NCI-H1105 (cell line): ENCODE results near the gene PGM3.
A peak's percentile ranks its signal among the peaks of the same experiment; 100 is the strongest.
"Not testable (repeated sequence)": the region's sequence is repeated elsewhere in the genome, so short reads cannot be mapped to it uniquely, and the experiment has no call there.

Source experiments
- DNase-seq: peaks from one replicate; lab custom pipeline; 2025; lab: John Stamatoyannopoulos, UW

The PGM3 gene, protein sequence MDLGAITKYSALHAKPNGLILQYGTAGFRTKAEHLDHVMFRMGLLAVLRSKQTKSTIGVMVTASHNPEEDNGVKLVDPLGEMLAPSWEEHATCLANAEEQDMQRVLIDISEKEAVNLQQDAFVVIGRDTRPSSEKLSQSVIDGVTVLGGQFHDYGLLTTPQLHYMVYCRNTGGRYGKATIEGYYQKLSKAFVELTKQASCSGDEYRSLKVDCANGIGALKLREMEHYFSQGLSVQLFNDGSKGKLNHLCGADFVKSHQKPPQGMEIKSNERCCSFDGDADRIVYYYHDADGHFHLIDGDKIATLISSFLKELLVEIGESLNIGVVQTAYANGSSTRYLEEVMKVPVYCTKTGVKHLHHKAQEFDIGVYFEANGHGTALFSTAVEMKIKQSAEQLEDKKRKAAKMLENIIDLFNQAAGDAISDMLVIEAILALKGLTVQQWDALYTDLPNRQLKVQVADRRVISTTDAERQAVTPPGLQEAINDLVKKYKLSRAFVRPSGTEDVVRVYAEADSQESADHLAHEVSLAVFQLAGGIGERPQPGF

DNA sequence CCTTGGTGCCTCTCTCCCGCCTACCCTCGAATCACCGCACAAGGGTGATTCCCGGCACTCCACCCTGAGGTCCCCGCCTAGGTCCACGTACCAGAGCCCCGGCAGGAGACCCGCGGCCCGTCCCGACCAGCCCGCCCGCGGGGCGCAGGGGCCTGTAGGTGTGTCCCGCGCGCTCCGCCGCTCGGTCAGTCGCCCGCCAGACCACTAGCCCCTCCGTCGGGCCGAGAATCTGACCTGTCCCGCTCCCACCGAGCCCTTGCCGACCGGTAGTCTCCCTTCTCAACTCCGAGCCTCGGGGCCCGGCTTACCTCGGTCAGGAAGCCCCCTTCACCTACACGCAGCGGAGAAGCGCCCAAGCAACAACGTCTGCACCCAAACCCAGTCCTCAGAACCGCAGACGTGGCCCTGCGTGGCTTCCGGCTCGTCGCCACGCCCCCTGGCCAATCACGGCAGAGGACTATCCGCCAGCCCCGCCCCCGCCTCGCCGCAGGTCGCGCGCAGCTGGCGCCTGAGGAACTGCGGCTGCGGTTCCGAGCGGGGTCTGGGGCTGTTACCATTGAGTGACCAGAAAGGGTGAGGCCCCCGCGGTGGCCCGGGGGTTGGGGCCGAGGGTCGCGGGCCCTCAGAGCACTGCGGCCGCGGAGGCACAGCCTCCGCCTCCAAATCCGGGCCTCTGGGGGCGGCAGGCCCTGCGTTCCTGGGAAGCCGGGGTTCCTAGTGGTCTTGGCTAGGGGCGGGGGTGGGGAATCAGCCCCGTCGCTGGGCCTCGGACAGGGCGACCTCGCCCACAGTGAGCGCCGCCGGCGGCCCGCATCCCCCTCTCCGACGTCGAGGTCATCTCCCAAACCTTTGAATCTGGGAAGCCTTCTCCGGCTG, at the start of gene PGM3, which contains the start of gene RWDD2A:
TSS of gene PGM3 (minus strand) at position 395 of the 876 bp plus-strand sequence. CDS start 2,253 bp downstream, outside the sequence.
TSS of gene RWDD2A (plus strand) at position 487 of the 876 bp plus-strand sequence. CDS start 1,095 bp downstream, outside the sequence.
- peak; percentile 87 for DNase-seq

DNA sequence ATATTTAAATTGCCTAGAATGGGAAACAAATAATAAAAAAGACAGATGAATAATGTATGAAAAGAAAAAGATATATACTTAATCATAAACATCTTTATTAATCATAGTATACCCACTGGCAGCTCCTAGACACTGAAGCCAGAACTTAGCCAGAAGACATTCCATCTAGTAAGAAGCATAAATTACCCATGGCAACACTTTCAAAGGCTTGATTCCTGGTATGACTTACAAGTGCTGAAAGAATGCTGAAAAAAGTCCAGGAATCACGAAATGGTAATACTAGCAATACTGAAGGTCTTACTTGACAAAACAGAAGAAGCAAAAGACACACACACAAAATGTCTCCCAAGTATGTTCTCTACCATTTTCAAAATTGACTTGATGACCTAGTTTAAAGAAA, 38.1 kb upstream of the PGM3 start:
- no peak for DNase-seq

DNA sequence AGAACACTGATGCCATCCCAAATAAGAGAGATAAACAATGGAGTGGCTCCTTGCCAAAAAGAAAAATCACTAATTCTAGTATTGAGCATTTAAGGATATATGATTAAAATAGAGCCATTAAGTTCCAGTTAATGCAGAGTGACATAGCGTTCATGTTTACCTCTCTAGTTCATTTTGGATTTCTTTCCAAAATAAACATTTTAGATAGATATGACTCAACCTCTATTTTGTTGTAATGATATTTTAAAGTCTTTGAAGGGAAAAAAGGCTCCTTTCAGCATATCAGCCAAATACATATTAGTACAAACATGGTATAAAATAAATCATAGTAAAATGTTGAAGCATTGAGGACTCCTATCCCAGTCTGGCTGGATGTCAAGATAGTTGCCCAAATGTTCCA, 33.5 kb upstream of the PGM3 start:
- no peak for DNase-seq

DNA sequence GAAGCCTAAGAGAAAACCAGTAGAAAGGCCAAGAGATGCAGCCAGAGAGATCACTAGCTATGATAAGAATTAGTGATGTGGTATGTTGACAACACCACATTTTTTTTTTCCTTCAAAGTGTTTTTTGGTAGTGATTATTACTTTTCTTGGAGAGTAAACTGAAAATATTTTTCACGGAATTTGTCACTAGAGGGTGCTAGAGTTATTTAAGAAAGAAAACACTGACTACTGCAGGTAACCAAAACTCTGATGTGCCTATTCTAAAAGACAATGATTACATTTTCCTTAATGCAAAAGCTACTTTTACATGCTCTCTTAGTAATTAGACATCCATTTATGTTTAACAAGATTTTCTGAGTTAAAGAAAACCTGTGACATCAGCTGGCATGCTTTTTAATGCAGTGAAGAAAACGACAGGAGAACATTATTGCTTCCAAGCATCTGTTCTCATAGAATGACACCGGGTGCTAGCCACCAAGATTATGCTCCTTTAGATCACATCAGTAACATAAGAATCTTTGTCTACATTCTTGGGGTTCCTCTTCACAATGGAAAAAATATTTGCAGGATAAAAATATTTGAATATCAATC, 28.9 kb upstream of the PGM3 start:
- DNase-seq: peak; percentile 43

DNA sequence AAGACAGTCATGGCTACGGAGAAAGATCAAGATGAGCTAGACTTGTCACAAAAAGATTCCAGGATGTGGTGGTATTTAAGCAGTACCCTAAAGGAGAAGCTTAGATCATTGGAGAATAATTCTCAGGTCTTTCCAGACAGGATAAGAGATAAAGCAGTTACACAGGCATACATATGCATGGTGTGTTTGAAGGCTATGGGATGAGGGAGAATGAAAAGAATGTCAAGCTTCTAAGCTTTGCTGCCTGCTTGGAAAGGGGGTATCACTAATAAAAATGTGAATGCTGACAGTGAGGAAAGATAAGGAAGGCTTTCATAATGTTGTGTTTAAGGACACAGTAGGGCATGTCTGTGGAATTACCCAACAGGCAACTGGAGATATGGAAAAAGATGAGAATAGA, 28.2 kb upstream of the PGM3 start:
- no peak for DNase-seq

DNA sequence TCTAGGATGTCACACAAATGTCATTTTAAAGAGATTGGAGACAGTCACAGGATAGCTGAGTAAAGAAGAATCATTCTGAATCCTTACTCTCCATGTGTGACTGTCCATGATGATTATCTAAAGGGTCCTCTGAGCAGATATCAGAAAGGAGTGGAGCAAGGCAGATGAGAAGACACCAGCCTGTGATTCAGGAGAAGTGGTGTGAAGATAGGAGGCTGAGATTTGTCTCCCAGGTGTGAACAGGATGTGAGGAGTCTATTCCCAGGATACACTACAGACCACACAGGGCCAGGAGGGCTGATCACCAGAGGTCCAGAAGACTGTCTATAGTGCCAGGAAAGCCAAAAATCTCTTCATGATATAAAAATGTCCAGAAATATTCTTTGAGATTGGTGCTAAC, 27.1 kb upstream of the PGM3 start:
- no peak for DNase-seq

DNA sequence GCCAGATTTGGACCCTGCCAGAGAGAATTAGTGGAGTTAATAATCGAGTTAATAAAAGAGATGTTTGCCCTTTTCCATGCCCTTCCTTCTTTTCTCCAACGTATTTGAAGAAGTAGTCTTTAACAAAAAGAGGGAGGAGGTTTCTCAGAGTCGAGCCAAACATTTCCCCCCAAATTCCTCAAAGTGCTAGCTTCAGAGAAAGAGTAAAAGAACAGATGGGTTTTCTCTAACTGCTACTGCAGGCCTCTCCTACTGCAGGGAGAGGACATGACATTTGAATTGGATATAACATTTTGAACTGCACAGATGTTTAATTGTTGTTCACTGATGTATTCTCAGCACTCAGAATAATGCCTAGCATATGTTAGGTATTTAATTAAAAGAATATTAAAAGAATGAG, 25.6 kb upstream of the PGM3 start:
- no peak for DNase-seq

DNA sequence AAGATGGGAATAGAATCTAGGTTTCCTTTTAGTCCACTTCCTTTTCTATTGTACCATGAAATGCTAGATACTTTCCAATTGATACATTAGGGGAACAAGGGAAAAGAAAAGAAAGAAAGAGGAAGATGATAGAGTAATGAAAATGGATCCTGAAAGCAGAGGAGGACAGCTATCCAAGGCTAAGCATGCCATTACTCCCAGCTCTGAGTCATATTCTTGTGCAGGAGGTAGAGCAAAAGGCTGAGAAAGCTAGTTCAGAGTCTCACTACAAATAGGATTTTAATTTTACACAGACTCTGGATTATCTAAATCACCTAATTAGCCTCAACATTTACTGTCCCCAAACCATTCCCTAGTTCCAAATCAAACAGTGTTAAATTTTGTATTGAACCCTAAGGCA, 23.7 kb upstream of the PGM3 start:
- DNase-seq: no peak

DNA sequence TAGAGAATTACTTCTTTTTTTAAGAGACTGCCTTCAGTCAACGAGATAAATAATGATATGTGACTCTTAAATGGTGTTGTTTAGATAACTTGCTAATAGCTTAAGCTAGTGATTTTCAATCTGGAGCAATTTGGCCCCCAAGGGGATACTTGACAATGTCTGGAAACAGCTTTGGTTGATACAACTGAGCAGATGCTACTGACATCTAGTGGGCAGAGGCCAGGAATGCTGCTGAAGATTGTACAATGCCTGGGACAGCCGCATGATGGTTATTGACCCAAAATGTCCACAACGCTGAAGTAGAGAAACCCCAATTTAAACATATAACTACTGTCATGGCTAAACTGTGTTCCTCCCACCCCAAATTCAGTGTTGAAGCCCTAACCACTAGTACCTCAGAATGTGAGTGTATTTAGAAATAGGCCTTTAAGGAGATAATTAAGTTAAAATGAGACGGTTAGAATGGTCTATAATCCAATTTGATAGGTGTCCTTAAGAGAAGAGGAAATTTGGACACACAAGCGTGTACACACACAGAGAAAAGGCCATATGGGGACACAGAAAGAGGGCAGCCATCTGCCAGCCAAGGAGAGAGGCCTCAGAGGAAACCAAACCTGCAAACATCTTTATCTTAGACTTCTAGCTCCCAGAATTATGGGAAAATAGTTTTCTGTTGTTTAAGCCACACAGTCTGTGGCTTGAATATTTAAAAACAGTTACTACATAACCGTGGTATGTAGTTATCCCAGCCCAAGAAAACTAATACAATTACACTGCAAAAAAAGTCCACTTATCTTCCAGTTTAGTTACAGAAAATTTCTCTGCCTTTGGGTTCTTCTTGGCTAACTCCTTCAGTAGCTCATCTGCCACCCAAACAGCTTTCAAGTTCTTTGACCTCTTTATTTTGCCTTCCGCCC, 22.3 kb upstream of the PGM3 start:
- DNase-seq: peak; percentile 73

DNA sequence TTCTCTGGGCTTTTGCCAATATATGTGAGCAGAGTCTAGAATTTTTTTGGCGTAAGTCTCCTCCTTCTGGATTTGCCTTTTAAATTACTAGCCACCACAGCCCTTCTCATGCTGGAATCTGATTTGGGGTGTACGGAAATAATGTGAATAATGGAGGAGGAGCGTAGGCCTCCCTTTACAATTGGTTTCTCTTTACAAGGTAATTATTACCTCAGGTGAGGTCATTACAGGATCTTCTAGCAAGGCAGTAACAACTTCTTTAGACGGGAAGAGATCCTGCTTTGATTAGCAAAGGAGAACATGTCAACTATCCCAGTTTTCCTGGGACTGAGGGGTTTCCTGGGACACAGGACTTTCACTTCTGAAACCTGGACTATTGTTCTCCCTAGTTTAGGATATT, 9.0 kb upstream of the PGM3 start:
- no peak for DNase-seq

DNA sequence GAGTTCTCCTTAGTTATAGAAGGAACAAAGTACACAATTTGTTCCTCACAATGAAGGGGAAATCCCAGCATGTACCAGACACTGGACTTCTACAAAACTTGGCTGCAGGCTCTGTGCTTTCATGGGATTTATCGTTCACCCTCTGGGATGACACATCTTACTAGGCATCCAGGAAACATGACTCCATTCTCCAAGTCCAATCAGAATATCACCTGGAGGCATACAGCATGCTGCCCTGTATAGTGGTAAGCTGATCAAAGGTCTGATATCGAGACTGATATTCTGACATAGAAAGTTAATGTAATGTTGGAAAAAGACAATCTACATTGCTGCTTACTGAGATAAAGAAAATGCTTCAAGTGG, 6.8 kb upstream of the PGM3 start:
- DNase-seq: no peak

DNA sequence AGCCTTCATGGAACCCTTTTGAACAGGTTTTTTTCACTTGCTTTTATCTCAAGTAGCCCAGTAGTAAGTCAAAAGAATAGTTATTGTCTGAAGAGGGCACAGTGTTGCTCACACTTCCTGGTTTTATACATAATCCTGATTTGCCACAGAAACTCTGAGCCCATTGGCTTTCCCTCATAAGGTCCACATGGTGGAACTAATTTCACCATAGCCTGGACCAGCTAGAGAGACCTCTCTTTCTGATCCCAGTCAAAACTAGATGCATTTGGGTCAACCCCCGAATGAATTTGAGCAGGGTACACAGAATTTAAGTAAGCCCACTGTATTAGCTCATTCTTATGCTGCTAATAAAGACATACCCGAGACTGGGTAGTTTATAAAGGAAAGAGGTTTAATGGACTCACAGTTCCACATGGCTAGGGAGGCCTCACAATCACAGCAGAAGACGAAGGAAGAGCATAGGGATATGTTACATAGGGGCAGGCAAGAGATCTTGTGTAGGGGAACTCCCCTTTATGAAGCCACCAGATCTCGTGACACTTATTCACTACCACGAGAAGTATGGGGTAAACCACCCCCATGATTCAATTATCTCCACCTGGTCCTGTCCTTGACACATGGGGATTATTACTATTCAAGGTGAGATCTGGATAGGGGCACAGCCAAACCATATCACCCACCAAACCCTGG, 6.3 kb upstream of the PGM3 start:
- no peak for DNase-seq

DNA sequence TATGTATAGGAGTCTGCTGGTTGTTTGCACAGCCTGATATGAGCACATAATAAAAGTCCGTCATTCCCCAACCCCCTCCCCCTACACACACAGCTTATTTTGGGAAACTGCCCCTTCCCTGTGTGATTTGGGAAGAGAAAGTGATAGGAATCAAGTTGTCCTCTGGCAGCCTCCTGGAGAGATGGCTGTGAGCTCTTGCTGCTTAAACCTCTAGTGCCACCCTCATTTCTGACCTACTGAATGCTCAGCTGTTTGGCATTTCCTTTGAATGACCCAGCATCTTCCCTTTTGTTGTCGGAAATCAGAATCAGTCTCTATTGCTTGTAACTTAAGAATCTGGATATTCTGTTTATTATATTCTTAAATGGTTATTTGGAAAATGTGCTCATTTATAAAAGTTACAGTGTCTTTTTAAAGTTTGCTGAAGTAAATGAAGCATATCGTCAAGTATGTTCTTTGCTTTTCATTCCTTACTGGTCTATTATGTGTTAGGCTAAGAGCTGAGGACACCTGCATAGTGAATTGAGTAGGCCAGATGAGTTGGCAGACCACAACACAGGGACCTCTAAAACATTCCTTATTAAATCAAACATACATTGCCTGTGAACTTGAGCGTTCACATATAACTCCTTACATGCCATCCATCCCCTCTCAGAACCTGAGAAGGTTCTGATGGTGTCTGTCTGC, 5.6 kb upstream of the PGM3 start:
- DNase-seq: no peak

DNA sequence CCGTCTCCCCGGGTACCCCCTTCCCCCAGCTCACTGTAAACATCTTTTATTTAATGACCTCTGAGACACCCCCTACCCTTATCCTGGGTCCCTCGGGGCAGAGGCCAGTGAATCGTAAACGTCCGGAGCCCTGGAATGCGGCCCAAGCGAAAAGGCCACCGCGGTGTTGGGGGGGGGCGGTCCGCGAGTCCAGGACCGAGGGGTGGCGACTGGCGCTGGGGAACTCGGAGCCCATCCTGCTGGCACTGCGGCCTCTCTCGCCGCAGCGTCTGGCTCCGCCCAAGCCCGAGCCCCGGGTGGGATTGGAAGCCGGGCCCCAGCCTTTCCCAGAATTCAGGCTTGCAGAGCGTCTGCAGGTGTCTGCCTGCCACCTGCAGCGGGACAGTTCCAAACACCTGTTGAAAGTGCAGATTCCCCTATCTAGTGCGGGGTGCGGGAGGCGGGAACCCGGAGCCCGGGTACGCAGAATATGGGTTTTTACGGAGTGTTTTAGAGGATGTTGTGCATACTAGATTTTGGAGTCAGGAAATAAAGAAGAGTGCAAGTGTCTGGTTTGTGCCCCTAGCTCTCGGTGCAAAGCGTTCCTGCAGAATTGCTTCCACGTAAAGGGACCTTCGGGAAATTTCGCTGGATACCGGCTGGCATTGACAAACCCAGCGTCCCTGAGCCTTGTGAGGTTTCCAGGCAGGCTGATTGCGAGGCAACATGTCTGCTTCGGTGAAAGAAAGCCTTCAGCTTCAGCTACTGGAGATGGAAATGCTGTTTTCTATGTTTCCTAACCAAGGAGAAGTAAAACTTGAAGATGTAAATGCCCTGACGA, 892 bp upstream of the PGM3 start:
- peak; percentile 69 for DNase-seq

DNA sequence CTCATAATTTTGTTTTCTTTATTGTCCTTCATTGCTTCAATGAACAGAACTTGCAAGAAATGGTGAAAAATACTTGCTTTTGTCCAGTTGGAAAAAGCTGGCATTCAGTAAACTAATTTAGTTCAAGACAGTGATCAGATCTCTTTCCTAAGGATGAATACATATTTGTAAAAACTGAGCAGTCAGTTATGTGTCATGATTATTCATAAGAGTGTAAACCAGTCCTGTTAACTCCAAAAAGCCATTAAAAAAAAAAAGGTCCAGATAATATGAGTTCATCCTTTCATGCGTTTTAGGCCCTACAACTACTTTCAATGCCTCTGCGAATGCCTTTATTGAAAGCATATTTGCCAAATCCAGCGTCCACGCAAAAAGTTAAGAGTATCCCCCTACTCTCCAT, 609 bp downstream of the PGM3 start:
- no peak for DNase-seq

DNA sequence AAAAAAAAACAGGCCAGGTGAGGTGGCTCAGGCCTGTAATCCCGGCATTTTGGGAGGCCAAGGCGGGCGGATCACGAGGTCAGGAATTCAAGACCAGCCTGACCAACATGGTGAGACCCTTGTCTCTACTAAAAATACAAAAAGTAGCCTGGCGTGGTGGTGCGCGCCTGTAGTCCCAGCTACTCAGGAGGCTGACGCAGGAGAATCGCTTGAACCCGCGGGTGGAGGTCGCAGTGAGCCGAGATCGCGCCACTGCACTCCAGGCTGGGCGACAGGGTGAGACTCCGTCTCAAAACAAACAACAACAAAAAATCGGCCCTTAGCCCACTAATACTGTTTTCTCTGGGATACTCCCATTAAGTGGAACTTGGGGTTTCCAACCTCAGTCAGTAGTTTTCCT, 1.1 kb downstream of the PGM3 start:
- DNase-seq: not testable (repeated sequence)

DNA sequence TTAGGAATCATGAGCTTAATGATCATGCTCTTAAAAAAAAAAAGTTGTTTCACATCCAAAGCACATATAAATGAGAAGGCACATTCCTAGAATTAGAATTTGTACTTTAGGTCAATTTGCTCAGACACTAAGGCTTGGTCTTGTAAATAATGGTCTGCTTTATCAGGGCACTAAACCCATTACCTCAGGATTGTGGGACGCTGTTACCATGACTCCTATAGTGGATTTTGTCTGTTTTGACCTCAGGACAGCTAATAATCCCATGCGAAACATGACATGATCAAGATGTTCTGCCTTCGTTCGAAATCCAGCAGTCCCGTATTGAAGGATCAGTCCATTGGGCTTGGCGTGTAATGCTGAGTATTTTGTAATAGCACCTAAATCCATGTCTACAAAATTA, 2.4 kb downstream of the PGM3 start:
- no peak for DNase-seq

DNA sequence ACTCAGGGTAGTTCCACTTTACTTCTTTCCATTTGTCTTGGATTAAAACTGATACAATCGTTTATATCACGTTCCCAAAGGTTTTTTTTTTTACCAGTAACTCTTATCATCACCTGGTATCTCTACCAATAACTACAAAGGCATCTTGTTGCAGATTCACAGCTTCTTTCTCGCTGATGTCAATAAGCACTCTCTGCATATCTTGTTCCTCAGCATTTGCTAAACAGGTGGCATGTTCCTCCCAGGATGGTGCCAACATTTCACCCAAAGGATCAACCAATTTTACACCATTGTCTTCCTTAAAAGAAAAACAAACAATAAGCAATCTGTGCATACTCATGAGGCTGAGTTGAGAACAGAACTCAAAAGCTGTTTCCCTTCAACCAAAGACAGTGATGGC, 4.6 kb downstream of the PGM3 start:
- no peak for DNase-seq

DNA sequence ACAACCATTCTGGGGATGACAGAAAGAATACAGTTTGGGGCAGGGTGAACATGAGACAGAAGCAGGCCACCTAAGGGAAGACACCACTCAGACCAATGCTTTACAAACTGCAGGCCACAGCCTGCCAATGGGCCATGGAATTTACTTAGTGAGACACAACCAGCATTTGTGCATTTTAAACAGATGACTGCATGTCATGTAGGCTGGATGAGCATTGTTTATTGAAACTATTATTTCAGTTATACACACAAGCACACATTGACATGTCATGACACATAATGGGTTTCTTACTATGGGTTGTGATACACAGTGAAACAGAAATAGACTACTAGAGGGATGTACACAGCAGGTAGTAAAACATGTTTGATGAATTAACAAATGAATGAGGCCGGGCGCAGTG, 8.0 kb downstream of the PGM3 start:
- no peak for DNase-seq
